Measurements from ENCODE around the gene CISTR.

DNA sequence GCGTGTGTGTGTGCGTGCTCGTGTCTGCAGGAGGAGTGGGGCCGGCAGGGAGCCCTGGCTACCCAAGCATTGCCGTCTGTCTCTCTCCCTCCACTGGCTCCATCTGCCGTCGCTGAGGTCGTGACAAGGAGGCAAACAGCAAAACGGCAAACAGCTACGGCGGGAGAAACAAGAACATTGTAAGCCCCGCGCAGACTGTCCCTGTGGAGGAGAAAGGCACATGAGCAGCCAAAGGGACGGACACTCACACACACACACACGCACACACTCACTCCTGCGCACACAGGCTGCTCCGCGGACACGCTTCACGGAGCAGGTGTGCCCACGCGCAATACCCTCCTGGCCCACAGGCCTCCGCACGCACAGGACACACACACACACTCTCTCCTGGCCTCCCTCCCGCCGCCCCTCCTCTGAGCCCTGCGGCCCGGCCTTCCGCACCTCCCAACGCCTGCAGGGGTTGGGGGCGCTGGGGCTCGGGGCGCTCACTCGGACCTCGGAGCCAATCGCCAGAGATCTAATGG, 905 bp downstream of the CISTR start:
- TF ChIP-seq EZH2phosphoT487 (IDR thresholded peaks at IDR 0.05; ENCODE audit: insufficient read depth, low read depth) (peak; percentile 17; the same call in 1 of the 2 replicates), EZH2 (IDR thresholded peaks at IDR 0.05; ENCODE audit: insufficient read depth, poor library complexity, severe bottlenecking) (peak; percentile 88)
